GM23248 (cell line): ENCODE results near the gene TUFT1. TPM values are rescaled to one million over a fixed set of nuclear protein-coding genes. Genes with fewer than 3 reads are reported as not detected.

Experiments
- DNase-seq: peaks from one replicate; pipeline ENCODE4 v3.0.0-alpha.2; 2015
- H2AFZ ChIP-seq: fragments of 200-600 bp; sonication (generic); 2 replicates; pipeline ENCODE4 v1.6.1; 2016; ENCODE audit warnings: antibody characterized with exemption
- H3F3A ChIP-seq: fragments of 200-600 bp; sonication (generic); 2 replicates; pipeline ENCODE4 v1.6.1; 2016; ENCODE audit warnings: mild to moderate bottlenecking, antibody characterized with exemption, mixed run types; ENCODE audit not compliant: insufficient read depth
- H3K27ac ChIP-seq: fragments of 200-600 bp; sonication (generic); 2 replicates; pipeline ENCODE4 v1.5.1; 2016; ENCODE audit warnings: mild to moderate bottlenecking
- H3K27me3 ChIP-seq: fragments of 200-600 bp; sonication (generic); replicated peaks from 2 replicates; pipeline ENCODE4 v1.6.1; 2016; ENCODE audit warnings: mild to moderate bottlenecking; ENCODE audit not compliant: insufficient read depth
- H3K36me3 ChIP-seq: fragments of 200-600 bp; sonication (generic); 2 replicates; pipeline ENCODE4 v1.6.1; 2016; ENCODE audit warnings: low read depth, mild to moderate bottlenecking
- H3K4me1 ChIP-seq: fragments of 200-600 bp; sonication (generic); 2 replicates; pipeline ENCODE4 v1.6.1; 2016; ENCODE audit warnings: mild to moderate bottlenecking; ENCODE audit not compliant: insufficient read depth
- H3K4me2 ChIP-seq: fragments of 200-600 bp; sonication (generic); one replicate; pipeline ENCODE4 v1.6.1; 2016; ENCODE audit warnings: mild to moderate bottlenecking; ENCODE audit not compliant: unreplicated experiment
- H3K4me3 ChIP-seq: fragments of 200-600 bp; sonication (generic); 2 replicates; pipeline ENCODE4 v1.5.1; 2016; ENCODE audit warnings: mild to moderate bottlenecking
- H3K79me2 ChIP-seq: fragments of 200-600 bp; sonication (generic); 2 replicates; pipeline ENCODE4 v1.6.1; 2016; ENCODE audit warnings: mild to moderate bottlenecking; ENCODE audit not compliant: insufficient read depth
- H3K9ac ChIP-seq: fragments of 200-600 bp; sonication (generic); 2 replicates; pipeline ENCODE4 v1.6.1; 2016; ENCODE audit warnings: mild to moderate bottlenecking
- H3K9me2 ChIP-seq: fragments of 200-600 bp; sonication (generic); 2 replicates; pipeline ENCODE4 v1.6.1; 2016; ENCODE audit warnings: mixed run types, mild to moderate bottlenecking, moderate library complexity; ENCODE audit not compliant: insufficient read depth
- H3K9me3 ChIP-seq: fragments of 200-600 bp; sonication (generic); one replicate; pipeline ENCODE4 v1.6.1; 2017; ENCODE audit warnings: low read depth
- H4K20me1 ChIP-seq: fragments of 200-600 bp; sonication (generic); 2 replicates; pipeline ENCODE4 v1.6.0; 2016; ENCODE audit not compliant: insufficient read depth
- EZH2 ChIP-seq: fragments of 200-600 bp; sonication (generic); IDR thresholded peaks from 2 replicates; pipeline ENCODE4 v1.6.1; 2018; ENCODE audit warnings: antibody characterized with exemption, mild to moderate bottlenecking; ENCODE audit not compliant: insufficient read depth, poor library complexity, severe bottlenecking
- EZH2phosphoT487 ChIP-seq: fragments of 200-600 bp; sonication (generic); IDR thresholded peaks from 2 replicates; pipeline ENCODE4 v1.6.1; 2018; ENCODE audit warnings: antibody characterized with exemption, moderate library complexity, mild to moderate bottlenecking, low read depth; ENCODE audit not compliant: insufficient read depth
- WGBS, 2 experiments: methylation state at CpG; one replicate each; pipeline ENCODE4 v1.1.6; 2015 to 2017; ENCODE audit warnings: low lambda C conversion rate in 2 of 2, low coverage in 1 of 2; ENCODE audit errors: missing lambda C conversion rate in 2 of 2; 5-methylcytosine and 5-hydroxymethylcytosine counted together
- in situ Hi-C: fragments of 300-500 bp; cut with MboI; formaldehyde crosslinking; loops from 2 replicates; pipeline ENCODE4 v1.15.0; 2020
- polyA plus RNA-seq: library from polyadenylated mRNA; unstranded; fragments of >200 nt; fragmentation: Nextera tagmentation; extraction: Ambion mirVana; gene quantifications from 2 replicates; pipeline ENCODE4 v1.2.1, GENCODE V29; 2016
- total RNA-seq: library from RNA; depleted of rRNA; stranded (reverse); fragments of >200 nt; shearing (Covaris generic); gene quantifications from 2 replicates; pipeline ENCODE4 v1.2.3, GENCODE V29; 2014

TUFT1 gene
- total and polyA plus RNA-seq, 2 experiments from 2014 or later: 19.2 to 20.3 TPM

DNA sequence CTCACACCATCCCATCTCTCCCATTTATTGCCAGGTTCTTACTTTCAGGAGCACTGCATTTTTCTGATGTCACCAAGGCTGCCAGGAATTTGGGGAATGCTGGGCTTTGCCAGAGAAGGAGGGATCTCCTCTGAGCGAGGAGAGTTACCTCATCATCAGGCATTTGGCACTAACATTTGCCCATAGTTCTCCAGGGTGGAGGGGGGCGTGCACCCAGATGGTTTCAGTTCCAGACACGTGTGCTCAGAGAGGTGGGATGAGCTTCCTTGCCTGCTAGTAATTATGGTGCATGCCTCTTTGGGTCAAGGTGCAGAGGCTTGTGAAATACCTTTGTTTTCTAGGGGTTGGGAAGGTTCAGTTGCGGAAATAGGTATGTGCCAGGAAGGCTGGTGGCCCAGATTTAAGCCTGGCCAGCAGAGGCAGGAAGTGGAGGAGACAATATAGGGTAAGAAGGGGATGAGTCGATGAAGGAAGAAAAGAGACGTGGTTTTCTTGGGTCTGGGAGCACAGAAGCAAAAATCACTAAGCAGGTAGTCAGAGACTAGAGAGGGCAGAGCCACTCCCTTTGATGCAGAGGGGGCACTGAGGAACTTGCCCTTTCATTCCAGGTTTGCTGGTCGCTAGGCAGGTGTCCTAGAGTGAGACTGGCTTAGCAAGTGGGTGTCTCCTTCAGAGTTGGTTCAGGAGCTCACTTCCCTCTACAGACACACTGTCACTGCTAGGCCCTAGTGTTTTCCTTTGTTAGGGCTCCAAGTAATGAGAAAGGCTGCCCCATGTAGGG is 7.2 kb downstream of the TUFT1 start:
- Histone ChIP-seq H3K27me3 (no peaks in the 10 kb centered on the region), H3K9me2 (no peaks in the 10 kb centered on the region), H3K27ac (peak overlapping the region; percentile 58), H3F3A (peaks cover 48% of the 10 kb centered on the region), H3K4me2 (peak overlapping the region; percentile 53), H3K9ac (no peak overlapping the region), H3K4me1 (peaks cover 54% of the 10 kb centered on the region), H3K9me3 (no peaks in the 10 kb centered on the region), H2AFZ (no peak overlapping the region), H3K79me2 (peaks cover 41% of the 10 kb centered on the region), H3K36me3 (no peaks in the 10 kb centered on the region), H3K4me3 (peak overlapping the region; percentile 45), H4K20me1 (no peaks in the 10 kb centered on the region)
- WGBS, 2 experiments: 13 to 21% methylated on average over 7 of the region's 7 CpGs
- TF ChIP-seq EZH2 (no peak), EZH2phosphoT487 (no peak)
- DNase-seq: peak; percentile 94
- in situ Hi-C loops: no loop called here

GRCh38 chr1:151547900-151548230 is 7.8 kb downstream of the TUFT1 start:
- Histone ChIP-seq H4K20me1 (no peaks in the 10 kb centered on the region), H3K4me1 (peaks cover 48% of the 10 kb centered on the region), H3K4me2 (peak overlapping the region; percentile 53), H3K9me2 (no peaks in the 10 kb centered on the region), H3K4me3 (no peak overlapping the region), H3K9me3 (no peaks in the 10 kb centered on the region), H3F3A (peaks cover 43% of the 10 kb centered on the region), H3K79me2 (peaks cover 44% of the 10 kb centered on the region), H3K27ac (peak overlapping the region; percentile 58), H3K36me3 (no peaks in the 10 kb centered on the region), H3K27me3 (no peaks in the 10 kb centered on the region), H3K9ac (no peak overlapping the region), H2AFZ (no peak overlapping the region)
- in situ Hi-C loops: no loop called here
- TF ChIP-seq EZH2: no peak
- TF ChIP-seq EZH2phosphoT487: no peak
- no peak for DNase-seq
- 94 to 99% methylated on average over 3 of the region's 3 CpGs for WGBS, 2 experiments

DNA sequence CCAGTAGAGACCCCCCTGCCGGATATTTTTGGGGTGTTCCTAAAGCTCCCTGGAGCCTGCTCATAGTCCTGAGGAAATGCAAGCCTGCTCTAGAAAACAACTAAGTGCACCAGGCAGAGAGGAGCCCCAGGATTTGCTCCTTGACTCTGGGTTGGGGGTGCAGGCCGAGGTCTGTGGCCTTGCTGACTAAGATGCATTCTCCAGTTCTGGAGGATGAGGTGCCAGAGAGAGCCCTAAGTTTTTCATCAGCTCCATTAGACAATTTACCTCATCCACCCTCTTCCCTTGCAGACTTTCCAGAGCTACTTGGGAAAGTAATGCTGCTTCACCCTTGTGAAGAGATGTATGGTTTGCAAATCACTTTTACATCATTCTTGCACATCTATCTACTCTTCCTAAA is 9.1 kb downstream of the TUFT1 start:
- Histone ChIP-seq H3K4me1 (peaks cover 50% of the 10 kb centered on the region), H3K9me2 (no peaks in the 10 kb centered on the region), H4K20me1 (no peaks in the 10 kb centered on the region), H3K4me3 (no peak overlapping the region), H3K4me2 (peak overlapping the region; percentile 36), H3K9me3 (no peaks in the 10 kb centered on the region), H3K27ac (0 out of 2 replicates have a peak overlapping the region, but pooled peaks have one; percentile 20), H3K79me2 (peaks cover 50% of the 10 kb centered on the region), H3F3A (peaks cover 38% of the 10 kb centered on the region), H3K9ac (no peak overlapping the region), H2AFZ (no peak overlapping the region), H3K36me3 (no peaks in the 10 kb centered on the region), H3K27me3 (no peaks in the 10 kb centered on the region)
- 21 to 29% methylated on average over 2 of the region's 2 CpGs for WGBS, 2 experiments
- peak; percentile 41 for DNase-seq
- in situ Hi-C loops: no loop called here
- no peak for TF ChIP-seq EZH2

DNA sequence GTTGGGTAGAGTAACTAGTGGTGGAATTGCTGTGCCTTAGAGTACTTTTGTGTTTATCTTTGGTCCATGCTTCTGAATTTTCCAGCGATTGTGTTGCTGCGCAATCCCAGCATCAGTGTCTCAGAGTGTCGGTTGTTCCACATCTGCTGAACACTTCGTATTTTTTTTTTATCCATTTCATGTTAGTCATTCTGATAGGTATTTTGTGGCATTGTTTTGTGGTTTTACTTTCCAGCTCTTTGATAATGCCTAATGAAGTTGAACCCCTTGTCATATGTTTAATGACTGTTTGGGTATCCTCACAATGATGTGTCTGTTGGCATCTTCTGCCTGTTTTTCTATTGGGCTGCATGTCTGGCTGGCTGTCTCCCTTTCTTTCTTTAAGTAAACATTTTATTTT is 13.6 kb downstream of the TUFT1 start:
- no peak overlapping the region for H3K4me2 ChIP-seq
- no peaks in the 10 kb centered on the region for H3K9me3 ChIP-seq
- no peaks in the 10 kb centered on the region for H4K20me1 ChIP-seq
- H3K4me3 ChIP-seq: no peak overlapping the region
- H3K27me3 ChIP-seq: no peaks in the 10 kb centered on the region
- TF ChIP-seq EZH2phosphoT487 (no peak), EZH2 (no peak)
- no peak overlapping the region for H3K27ac ChIP-seq
- H2AFZ ChIP-seq: no peak overlapping the region
- peaks cover 54% of the 10 kb centered on the region for H3K79me2 ChIP-seq
- peak; percentile 44 for DNase-seq
- peaks cover 21% of the 10 kb centered on the region for H3K4me1 ChIP-seq
- 71% methylated on average over 4 of the region's 4 CpGs for WGBS, 2 experiments
- no peak overlapping the region for H3K9ac ChIP-seq
- no peaks in the 10 kb centered on the region for H3K9me2 ChIP-seq
- in situ Hi-C loops: no loop called here
- 0 out of 2 replicates have a peak, but pooled peaks cover 13% of the 10 kb centered on the region for H3F3A ChIP-seq
- no peaks in the 10 kb centered on the region for H3K36me3 ChIP-seq
